ENCODE results near the gene MACF1.
A peak's percentile ranks its signal among the peaks of the same experiment; 100 is the strongest.
"Not testable (repeated sequence)": the region's sequence is repeated elsewhere in the genome, so short reads cannot be mapped to it uniquely, and the experiment has no call there.

The MACF1 gene

DNA sequence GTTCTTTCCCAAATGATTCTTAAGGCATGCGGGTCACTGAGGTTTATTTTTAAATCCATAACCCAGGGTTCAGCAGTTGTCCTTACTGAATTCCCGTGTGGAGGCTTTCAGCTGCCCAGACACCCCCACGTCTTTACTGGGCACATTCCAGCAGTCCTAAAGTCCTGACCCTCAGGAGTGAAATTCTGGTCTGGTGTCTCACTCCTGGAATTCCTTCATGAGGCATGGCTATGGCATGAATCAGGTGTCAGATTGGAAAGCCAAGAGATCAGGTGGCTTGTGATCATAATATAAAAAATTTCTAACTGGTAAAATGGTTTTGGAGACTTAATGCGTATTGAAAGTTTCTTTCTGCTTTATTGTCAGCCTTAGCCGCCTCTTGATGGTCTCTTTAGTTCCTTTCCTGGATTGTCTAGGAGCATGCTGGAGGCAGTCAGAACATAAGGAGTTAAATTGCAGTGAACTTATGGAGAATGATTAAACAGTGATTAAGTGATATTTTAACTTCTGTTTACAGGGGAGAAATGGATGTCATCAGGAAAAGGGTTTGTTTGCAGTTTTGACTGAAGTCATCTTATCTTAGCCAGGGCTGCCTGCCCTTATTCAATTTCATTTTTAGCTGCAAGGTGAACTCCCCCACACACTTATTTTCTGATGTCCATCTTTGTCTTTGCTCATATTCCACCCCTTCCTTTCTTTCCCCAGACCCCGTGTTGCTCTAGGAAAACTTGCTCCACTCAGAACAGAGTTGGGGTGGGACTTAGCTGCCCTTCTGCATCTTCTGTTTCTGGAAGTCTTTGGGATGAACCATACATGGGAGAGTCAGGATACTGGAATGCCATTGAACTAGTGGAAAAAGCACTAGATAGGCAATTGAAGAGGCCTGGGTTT is 25.7 kb upstream of the MACF1 start:
- no peak for DNase-seq

DNA sequence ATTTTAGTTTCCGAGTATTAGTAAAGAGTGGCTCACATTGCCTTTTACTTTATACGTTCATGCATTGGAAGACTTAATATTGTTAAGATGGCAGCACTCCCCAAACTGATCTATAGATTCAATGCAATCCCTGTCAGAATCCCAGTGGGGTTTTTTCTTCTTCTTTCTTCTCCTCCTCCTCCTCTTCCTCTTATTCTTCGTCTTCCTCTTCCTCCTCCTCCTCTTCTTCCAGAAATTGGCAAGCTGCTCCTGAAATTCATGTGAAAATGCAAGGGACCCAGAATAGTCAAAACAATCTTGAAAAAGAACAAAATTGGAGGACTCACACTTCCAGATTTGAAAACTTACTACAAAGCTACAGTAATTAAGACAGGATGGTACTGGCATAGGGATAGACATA is 23.2 kb upstream of the MACF1 start:
- no peak for DNase-seq

DNA sequence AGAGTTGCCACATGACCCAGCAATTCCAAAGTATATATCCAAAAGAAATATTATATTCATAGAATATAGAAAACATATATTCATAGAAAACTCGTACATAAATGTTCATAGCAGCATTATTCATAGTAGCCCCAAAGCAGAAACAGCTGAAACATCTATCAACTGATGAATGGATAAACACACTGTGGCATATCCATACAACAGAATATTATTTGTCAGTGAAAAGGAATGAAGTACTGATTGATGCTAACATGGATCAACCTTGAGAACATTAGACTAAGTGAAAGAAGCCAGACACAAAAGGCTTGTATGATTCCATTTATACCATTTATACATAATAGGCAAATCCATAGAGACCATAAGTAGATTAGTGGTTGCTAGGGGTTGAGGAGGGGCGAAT is 21.7 kb upstream of the MACF1 start:
- DNase-seq = no peak

- DNase-seq = peak; percentile 34
Observed at GRCh38 chr1:39183503-39184353, 20.8 kb upstream of the MACF1 start.

GRCh38 chr1:39184354-39184818 is 20.1 kb upstream of the MACF1 start:
- DNase-seq = no peak

DNA sequence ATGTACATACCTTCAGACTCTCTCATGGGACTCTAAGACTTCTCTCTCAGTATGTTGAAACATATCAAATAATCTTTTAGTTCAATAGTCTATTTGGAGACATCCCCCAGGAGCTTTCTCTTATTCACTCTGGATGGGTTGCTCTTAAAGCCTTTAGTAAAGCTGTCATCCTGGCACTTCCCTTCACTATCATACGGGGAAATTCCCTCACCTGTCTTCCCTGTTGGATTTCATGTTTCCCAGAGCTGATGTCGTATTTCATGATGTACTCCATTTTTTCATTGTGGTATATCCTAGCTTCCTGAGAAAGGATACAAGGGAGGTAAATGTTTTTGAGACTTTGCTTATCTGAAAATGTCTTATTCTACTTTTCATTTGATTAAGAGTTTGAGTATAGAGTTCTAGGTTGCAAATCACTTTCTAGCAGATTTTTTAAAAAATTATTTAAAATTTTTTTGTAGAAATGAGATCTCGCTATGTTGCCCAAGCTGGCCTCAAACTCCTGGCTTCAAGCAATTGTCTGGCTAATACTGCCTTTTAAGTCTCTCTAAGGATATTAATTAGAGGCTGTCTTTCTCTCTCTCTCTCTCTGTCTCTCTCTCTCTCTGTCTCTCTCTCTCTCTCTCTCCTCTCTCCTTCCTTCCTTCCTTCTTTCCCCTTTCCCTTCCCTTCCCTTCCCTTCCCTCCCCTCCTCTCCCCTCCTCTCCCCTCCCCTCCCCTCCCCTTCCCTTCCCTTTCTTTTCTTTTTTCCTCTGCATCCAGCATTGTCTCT is 17.0 kb upstream of the MACF1 start:
- no peak for DNase-seq

DNA sequence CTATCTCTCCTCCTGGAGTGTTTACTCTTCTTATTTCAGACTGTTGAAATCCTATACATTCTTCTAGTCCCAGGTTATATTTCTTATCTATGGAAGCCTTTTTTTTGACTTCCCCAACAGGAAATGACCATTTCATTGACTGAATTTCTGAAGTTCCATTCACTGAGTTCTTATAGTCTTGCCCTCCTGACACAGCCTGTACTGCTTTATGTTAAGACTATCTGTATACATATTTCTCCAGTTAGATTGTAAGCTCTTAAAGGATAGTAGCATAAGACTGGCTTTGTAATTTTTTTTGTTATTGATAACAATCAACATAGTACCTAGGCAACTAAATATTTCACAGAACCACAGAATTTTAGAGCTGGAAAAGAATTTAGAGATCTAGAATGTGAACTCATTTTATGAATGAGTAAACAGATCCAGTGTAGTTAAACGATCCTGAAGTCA is 14.9 kb upstream of the MACF1 start:
- no peak for DNase-seq

- DNase-seq = no peak
Observed at GRCh38 chr1:39190096-39190495, 14.4 kb upstream of the MACF1 start.

- DNase-seq = no peak
Observed at GRCh38 chr1:39194398-39195051, 10.0 kb upstream of the MACF1 start.

DNA sequence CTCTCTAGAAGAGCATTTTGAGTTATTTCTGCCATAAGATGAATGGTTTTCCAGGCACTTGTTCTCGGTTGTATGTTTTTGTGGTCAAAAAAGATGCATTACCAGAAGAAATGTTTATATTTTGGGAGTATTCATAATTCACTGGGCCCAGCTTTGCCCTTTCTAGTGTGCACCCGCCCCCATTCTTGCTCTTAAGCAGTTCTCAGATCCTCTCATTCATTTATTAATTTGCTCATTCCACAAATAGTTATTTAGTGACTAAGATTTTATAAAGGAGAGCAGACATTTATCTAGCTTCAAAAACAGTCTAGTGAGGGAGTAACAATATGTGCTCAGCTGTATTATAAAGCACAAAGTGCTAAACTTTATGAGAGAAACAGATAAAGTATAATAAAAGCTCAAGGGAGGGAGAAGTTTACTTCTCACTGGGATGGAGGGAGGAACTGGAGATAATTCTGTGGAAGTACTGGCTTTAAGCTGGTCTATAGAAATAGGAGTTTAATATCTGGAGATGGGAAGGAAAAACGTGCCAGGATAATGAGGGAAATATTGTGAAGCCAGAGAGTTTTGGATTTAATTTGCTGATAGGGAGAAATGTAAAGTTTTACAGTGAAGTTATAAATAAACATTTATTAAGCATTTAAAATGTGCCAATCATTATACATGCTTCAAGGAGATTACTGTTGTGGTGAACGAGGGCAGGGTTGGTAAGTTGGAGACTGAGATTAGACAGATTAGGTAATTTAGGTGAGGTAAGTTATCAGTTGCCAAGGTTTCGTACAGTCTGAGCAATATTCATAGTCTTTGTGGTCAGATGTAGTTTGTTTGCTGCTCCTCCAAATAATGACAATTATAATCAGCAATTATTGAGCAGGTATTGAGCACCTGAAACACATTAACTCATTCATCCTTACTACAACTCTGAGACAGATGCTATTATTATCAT is 9.1 kb upstream of the MACF1 start:
- DNase-seq = no peak

- no peak for DNase-seq
Observed at GRCh38 chr1:39196244-39197215, 8.0 kb upstream of the MACF1 start.

DNA sequence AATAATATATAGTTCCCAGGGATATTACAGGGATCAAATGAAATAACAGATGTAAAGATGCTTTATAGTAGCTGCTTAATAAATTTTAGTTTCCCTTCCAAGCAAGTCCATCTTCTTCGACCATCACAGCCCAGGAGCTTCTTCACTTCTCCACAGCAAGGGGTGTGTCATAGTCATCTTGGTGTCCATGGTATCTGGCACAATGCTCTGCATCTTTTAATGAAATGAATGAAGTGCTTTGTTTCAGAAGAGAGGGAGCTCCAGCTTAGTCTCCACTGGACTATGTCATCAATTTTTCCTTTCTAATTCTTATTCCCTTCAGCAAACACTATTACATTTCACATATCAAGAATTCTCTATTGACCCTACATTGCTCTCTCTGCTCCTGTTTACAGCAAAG is 4.9 kb upstream of the MACF1 start:
- no peak for DNase-seq

GRCh38 chr1:39205102-39205780 is 746 bp downstream of the MACF1 start:
- DNase-seq = no peak

DNA sequence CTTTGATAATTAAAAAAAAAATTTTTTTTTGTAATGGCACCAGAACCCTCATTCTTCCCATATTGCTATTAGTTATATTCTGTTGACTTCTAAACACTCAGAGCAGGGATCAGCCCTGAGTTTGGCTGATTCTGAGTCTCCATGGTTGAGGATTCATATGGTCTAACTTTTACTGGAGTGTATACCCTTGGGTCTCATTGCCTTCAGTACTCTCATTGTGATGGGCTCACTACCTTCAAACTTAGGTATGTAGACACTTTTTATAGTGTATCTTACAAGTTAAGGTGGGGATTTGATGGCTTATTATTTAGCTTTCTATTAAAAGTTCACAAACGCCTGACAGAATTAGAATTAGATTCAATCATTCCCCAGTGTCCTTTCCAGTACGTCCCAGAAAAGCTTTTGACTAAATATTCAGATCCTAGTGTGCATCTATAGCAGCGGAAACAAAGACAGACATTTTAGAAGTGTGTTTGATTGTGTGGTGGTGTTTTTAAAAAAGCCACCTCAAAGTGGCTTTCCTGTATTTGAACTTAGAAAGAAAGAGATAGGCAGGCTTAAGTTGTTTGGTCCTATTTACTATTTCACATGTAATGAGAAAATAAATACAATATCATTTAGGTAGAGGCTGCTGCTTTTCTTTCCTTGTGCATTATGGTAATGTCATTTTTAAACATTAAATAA is 1.4 kb downstream of the MACF1 start:
- no peak for DNase-seq

GRCh38 chr1:39208360-39208759 is 3.9 kb downstream of the MACF1 start:
- not testable (repeated sequence) for DNase-seq

GRCh38 chr1:39210649-39211048 is 6.2 kb downstream of the MACF1 start:
- no peak for DNase-seq

- DNase-seq = no peak
Observed at GRCh38 chr1:39212499-39212898, 8.0 kb downstream of the MACF1 start.

GRCh38 chr1:39213511-39214002 is 9.1 kb downstream of the MACF1 start:
- DNase-seq = no peak
